ENCODE results near the gene USP13.

DNA sequence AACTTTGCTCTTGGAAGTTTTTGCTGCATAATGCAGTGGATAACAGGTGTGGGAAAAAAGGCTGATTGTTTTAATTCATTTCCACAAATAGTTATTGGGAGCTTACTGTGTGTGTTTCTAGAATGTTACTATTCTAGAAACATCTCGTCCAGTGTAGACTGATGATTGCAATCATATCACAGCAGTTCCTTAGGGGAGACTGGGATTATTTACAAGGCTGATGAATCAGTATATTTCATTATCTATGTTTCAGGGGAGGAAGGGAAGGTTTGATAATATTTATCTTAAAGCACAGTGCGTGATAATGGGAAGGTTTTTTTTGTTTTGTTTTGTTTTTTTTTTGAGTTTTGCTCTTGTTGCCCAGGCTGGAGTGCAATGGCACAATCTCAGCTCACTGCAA lies 2.4 kb downstream of the USP13 start:
- TF ChIP-seq, protein P1, sequence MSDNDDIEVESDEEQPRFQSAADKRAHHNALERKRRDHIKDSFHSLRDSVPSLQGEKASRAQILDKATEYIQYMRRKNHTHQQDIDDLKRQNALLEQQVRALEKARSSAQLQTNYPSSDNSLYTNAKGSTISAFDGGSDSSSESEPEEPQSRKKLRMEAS (IDR thresholded peaks at IDR 0.05): no peak
- no peak for TF ChIP-seq EGR1 (IDR thresholded peaks at IDR 0.05)
- no peak for TF ChIP-seq NFIC (IDR thresholded peaks at IDR 0.05)

Measured in Ishikawa (cell line).